ENCODE data around the gene HP.

DNA sequence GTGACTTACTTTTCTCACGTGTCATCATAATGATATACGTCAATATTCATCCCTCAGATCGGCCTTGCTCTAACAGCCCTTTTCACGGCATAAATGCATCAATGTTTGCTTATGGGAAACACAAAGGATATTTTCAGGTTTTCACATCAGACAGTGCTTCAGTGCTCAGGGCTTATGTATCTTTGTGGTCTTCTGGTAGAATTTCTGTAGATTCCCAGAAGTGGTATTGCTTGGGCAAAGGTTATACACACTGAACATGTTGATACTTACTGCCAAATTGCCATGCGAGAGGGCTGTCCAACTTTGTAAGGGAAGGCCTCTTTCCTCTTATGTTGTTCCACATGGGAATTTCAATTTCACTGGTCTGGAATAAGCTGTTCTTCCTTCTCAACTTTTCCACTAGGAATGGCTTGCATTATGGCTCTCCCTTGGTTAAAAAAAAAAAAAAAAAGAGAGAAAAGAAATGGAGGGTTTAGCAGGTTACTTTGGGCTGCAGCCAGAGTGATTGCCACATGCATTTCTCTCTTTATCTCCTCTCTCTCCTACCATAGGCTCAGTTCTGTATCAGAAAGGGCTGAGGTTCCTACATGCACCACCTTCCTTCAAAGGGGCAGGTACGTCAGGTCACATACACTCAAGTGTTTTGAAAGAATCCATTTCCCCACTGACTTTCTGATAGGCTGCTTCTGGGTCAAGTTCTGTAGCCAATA is 26.5 kb upstream of the HP start:
- TF ChIP-seq, protein P1, sequence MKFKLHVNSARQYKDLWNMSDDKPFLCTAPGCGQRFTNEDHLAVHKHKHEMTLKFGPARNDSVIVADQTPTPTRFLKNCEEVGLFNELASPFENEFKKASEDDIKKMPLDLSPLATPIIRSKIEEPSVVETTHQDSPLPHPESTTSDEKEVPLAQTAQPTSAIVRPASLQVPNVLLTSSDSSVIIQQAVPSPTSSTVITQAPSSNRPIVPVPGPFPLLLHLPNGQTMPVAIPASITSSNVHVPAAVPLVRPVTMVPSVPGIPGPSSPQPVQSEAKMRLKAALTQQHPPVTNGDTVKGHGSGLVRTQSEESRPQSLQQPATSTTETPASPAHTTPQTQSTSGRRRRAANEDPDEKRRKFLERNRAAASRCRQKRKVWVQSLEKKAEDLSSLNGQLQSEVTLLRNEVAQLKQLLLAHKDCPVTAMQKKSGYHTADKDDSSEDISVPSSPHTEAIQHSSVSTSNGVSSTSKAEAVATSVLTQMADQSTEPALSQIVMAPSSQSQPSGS (CRISPR knock-in tag; IDR thresholded peaks at IDR 0.05; ENCODE audit: borderline replicate concordance, low read depth), result no peak
- TF ChIP-seq, protein P2, sequence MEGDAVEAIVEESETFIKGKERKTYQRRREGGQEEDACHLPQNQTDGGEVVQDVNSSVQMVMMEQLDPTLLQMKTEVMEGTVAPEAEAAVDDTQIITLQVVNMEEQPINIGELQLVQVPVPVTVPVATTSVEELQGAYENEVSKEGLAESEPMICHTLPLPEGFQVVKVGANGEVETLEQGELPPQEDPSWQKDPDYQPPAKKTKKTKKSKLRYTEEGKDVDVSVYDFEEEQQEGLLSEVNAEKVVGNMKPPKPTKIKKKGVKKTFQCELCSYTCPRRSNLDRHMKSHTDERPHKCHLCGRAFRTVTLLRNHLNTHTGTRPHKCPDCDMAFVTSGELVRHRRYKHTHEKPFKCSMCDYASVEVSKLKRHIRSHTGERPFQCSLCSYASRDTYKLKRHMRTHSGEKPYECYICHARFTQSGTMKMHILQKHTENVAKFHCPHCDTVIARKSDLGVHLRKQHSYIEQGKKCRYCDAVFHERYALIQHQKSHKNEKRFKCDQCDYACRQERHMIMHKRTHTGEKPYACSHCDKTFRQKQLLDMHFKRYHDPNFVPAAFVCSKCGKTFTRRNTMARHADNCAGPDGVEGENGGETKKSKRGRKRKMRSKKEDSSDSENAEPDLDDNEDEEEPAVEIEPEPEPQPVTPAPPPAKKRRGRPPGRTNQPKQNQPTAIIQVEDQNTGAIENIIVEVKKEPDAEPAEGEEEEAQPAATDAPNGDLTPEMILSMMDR (IDR thresholded peaks at IDR 0.05), result no peak
- TF ChIP-seq ZNF121 (CRISPR knock-in tag; IDR thresholded peaks at IDR 0.05), result no peak
